Fibroblast of mammary gland (primary cell): ENCODE results near the gene IFITM1.
A peak's percentile ranks its signal among the peaks of the same experiment; 100 is the strongest.
"Not testable (repeated sequence)": the region's sequence is repeated elsewhere in the genome, so short reads cannot be mapped to it uniquely, and the experiment has no call there.

Source experiments
- DNase-seq: peaks from one replicate; pipeline ENCODE4 v3.0.0-alpha.2; 2010; ENCODE audit warnings: low read depth
- H3K4me3 ChIP-seq: 2 replicates; pipeline ENCODE4 v1.5.1; 2011; ENCODE audit warnings: low read depth, mild to moderate bottlenecking, low read length, moderate library complexity; ENCODE audit not compliant: control insufficient read depth
- TF ChIP-seq, protein P1 (sequence below): conservative IDR thresholded peaks from 2 replicates; pipeline ENCODE4 v1.5.1; 2011; ENCODE audit warnings: low read depth, low read length, inconsistent platforms; ENCODE audit not compliant: control insufficient read depth, insufficient read depth

The IFITM1 gene

DNA sequence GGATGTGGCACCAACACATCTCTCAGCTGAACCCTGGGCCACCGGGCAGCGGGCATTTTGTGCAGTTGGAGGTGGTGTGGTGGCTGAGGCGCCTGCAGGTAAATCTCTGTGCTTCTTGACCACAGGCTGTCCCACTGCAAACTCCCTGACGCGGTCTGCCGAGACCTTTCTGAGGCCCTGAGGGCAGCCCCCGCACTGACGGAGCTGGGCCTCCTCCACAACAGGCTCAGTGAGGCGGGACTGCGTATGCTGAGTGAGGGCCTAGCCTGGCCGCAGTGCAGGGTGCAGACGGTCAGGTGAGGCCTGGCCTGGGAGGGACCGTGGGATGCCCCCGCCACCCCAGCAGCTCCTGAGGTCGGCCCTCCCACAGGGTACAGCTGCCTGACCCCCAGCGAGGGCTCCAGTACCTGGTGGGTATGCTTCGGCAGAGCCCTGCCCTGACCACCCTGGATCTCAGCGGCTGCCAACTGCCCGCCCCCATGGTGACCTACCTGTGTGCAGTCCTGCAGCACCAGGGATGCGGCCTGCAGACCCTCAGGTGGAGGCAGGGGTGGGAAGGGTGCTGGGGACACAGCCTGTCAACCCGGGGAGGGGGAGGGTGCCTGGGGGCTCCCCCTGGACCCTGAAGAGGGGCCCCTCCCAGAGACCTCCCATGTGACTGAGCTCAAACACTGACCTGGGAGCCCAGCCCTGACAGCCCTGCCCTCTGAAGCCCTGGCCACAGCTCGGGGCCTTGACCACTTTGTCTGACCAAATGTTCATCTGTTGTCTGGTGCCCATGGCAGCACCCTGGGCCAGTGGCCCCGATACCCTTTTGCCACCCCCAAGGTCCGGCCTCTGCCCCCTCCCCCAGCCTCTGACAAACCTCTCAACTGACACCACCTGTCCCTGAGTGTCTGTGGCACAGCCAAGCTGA lies 29.5 kb upstream of the IFITM1 start:
- TF ChIP-seq, protein P1, sequence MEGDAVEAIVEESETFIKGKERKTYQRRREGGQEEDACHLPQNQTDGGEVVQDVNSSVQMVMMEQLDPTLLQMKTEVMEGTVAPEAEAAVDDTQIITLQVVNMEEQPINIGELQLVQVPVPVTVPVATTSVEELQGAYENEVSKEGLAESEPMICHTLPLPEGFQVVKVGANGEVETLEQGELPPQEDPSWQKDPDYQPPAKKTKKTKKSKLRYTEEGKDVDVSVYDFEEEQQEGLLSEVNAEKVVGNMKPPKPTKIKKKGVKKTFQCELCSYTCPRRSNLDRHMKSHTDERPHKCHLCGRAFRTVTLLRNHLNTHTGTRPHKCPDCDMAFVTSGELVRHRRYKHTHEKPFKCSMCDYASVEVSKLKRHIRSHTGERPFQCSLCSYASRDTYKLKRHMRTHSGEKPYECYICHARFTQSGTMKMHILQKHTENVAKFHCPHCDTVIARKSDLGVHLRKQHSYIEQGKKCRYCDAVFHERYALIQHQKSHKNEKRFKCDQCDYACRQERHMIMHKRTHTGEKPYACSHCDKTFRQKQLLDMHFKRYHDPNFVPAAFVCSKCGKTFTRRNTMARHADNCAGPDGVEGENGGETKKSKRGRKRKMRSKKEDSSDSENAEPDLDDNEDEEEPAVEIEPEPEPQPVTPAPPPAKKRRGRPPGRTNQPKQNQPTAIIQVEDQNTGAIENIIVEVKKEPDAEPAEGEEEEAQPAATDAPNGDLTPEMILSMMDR, result no peak
- H3K4me3 ChIP-seq, result no peak overlapping the region
- no peak for DNase-seq

DNA sequence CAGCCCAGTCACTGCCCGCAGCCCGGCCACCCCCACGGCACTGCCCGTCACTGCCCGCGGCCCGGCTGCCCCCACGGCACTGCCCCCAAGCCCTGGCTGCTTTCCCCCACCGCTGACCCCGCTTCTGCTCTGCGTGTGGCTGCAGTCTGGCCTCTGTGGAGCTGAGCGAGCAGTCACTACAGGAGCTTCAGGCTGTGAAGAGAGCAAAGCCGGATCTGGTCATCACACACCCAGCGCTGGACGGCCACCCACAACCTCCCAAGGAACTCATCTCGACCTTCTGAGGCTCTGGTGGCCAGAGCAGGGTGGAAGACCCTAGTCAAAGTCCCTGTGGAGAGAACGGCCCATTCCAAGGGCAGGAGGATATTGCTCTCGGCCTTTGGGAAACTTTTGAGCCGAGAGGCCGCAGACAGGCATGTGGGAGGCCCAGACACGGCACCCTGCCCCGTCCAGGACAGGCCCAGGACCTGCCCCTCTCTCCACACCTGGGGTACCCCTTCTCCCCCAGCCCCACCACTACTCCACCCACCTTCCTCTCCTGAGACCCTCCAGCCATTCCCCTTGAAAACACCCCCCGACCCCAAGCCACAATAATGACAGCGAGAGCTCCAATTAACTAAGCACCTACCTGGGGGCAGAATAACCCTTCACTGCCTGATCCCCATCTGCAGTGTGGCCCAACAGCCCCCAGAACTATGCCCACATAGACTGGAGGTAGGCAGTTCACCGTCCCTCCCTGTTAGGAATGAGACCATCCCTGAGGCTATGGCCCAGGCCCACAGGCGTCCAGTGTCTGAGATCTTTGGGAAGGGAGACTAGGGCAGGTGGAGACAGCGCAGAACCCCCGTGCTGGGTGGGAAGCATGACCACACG lies 28.6 kb upstream of the IFITM1 start:
- no peak overlapping the region for H3K4me3 ChIP-seq
- TF ChIP-seq, protein P1, result no peak
- no peak for DNase-seq

DNA sequence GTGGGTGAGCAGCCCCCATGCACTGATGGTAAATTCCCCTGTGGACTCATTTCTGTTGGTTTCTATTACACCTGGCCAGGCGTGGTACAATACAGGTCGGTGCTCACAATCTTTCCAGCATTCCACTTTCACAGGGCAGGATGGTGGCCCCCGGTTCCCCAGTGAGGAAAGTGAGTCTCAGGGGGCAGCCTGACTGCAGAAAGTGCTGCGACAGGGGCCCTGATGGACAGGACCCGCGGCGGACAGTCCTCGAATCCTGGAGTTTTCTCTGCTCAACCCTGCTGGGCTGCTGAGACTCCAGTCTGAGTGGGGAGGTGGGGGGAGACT lies 28.0 kb upstream of the IFITM1 start:
- no peak overlapping the region for H3K4me3 ChIP-seq
- TF ChIP-seq, protein P1, result no peak
- no peak for DNase-seq

DNA sequence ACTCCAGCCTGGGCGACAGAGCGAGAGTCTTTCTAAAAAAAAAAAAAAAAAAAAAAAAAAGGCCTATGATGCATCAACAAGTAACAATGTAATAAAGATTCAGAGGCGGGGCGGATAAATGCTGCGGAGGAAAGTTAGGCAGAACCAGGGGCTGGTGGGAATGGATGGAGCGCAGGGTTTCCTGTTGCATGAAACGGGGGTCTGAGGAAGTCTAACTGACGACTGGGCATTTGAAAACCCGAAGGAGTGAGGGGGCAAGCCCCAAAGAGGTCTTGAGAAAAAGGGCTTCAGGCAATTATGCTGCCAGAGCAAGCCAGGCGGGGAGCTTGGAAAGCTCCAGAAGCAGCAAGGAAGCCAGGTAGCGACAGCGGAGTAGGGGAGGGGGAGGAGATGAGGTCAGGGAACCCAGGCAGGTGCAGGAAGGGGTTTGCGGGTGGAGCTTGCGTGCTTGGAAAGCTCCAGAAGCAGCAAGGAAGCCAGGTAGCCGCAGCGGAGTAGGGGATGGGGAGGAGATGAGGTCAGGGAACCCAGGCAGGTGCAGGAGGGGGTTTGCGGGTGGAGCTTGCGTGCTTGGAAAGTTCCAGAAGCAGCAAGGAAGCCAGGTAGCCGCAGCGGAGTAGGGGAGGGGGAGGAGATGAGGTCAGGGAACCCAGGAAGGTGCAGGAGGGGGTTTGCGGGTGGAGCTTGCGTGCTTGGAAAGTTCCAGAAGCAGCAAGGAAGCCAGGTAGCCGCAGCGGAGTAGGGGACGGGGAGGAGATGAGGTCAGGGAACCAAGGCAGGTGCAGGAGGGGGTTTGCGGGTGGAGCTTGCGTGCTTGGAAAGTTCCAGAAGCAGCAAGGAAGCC lies 26.6 kb upstream of the IFITM1 start:
- not testable (repeated sequence) for H3K4me3 ChIP-seq, DNase-seq

DNA sequence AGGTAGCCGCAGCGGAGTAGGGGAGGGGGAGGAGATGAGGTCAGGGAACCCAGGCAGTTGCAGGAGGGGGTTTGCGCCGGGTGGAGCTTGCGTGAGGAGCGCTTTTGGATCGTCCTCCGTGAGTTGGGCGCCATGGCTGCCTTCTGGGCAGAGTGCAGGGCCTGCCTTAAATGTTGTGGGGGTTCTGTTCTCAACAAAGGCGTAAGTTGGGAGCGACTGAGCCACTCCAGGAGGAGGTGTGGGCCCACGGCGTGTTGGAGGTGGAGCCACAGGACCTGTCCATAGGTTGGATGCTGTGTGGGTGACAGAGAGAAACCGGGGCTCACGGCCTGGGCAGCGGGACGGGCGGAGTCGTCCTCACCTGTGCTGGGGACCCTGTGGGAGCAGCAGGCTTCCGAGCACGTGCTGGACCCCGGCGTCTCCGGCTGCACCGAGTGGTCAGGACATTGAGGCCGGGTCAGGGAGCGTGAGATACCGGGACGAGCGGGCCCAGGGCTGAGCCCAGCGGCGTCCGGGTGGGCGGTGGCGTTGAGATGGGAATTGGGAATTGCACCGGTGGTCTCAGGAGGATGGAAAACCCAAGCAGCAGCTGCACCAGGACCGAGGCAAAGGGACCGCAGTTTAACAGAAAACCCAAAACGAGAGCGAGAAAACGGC lies 25.9 kb upstream of the IFITM1 start:
- DNase-seq, result no peak
- TF ChIP-seq, protein P1, result no peak
- H3K4me3 ChIP-seq, result peak overlapping the region; percentile 48

DNA sequence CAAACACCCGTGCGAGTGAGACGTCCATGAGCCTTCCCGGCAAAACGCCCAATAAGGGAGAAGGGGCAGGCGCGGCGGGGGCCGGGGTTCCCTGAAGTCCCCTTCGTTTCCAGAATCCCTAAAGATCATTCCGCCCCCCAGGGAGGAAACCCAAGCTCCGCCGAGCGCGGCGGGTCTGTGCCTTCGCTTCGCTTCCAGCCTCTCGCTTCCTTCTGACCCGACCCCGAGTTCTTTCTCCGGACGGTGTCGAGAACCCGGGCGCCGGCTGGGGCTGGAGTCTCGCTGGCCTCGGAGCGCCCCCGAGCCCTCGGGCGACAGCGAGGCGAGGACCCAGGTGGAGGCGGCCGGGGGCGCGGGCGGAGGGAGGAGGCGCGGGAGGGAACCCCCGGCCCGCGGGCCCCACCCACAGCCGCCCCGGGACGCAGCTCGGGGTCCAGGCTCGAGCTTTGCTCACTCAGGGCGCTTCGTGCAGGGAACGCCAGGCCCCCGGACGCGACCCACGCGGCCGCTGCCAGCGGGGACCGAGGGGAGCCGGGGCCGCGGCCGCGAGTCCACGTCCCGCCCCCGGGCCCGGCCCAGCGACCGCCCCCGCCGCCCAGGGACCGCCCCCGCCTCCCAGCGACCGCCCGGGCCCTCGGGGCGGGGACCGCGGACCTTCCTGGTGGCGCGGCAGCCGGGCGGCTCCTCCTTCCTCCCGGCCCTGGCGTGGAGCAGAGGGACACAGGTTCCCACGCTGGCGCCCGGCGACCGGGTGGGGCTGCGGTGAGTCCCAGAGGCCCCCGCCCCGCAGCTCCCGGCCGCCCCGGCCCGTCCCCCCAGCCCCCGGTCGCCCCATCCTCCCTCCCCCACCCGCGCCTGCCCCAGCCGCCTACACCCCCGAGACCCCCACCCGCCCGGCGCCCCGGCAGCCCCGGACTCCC lies 25.1 kb upstream of the IFITM1 start, which contains the start of gene PGGHG:
Gene PGGHG, plus strand, starts transcription at position 649 of the 920 bp plus-strand sequence. CDS start 691 bp downstream, outside the sequence.
- TF ChIP-seq, protein P1, result no peak

More for the DNA sequence above, 25.1 kb upstream of the IFITM1 start, which contains the start of gene PGGHG:
- DNase-seq, result no peak
- peak within 1 kb of the TSS; percentile 48 for H3K4me3 ChIP-seq
